Ecto neural progenitor cell (in vitro differentiated cells): Measurements from ENCODE around the gene TBC1D14.
"Not testable (repeated sequence)": the region's sequence is repeated elsewhere in the genome, so short reads cannot be mapped to it uniquely, and the experiment has no call there.

ENCODE experiments used
- DNase-seq: peaks from one replicate; pipeline ENCODE4 v3.0.0-alpha.2; 2018; ENCODE audit warnings: low spot score

Gene TBC1D14

DNA sequence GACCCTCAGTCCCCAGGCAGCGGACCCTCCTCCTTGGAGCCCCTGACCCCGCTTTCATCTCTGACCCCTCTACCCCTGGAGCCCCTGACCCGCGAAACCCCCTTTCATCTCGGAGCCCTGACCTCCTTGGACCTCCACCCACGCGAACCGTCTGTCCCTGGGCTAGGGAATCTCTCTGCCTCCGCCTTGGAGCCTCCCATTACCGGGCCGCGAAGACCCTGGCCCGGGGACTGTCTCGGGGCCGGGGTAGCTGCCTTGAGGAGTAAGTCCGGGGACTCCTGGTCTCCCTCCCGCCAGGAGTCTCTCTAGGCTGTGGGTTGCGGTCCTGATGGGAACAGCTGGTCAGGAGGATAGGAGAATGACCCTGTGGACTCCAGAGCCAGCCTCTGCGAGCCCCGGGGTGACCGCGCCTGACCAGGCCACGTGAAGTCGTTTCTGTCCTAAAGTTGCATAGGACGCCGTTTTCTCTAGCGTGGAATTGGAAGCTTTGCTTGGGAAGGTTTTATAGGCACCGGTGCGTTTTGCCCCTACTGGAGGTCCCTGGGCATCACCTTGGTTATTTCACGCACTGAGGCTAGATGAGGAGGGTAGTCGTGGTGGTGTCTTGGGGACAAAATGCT, 824 bp downstream of the TBC1D14 start:
- peak; percentile 68 for DNase-seq

DNA sequence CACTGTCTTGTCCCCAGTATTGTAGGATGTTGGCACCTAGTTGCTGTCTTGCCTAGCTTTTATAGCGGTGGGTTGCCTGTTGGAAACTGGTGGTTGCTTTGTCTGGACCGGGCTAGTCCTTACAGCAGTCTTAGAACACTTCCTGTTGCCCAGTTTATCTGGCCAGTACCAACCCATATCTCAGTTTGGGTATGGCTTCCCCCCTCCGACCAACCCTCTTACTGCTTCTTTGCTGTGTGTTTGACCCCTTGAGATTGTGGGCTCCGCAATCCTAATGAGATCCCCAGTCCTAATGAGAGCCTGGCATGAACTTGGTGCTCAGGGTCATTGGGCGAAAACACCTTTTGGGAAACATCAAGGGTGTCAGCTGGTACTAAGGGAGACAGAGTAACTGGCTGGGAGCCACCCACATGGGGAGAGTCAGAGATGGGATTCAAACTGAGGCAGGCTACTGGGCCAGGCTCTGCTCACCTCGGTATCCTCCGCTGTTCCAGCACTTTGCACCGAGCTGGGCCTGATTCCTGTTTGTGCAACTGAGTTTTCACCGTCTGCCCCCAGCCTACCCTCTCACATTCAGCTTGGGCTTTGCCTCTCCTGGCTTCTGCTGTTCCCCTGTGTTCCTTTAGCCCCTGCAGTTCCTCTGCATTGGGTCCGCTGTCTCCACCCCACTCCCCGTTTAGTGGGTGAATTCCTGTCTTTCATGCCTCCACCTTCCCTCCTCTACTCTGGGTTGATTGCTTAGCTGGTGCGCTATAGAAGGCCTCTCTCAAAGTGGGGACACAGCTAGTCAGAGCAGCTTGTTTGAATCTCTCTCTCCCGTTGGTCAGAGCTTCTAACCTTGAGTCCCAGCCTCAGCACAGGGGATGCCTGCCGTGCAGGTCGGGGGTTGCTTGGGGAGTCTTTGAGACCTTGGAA, 1.6 kb downstream of the TBC1D14 start:
- no peak for DNase-seq

DNA sequence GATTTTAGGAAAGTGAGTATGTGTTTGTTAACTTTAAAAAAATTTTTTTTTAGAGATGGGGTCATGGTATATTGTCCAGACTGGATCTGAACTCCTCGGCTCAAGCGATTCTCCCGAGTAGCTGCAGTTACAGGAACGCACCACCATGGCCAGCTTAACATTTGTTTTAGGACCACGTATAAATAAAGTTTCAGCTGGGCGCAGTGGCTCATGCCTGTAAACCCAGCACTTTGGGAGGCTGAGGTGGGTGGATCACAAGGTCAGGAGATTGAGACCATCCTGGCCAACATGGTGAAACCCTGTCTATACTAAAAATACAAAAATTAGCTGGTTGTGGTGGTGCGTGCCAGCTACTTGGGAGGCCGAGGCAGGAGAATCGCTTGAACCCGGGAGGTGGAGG, 2.3 kb downstream of the TBC1D14 start:
- DNase-seq: not testable (repeated sequence)

DNA sequence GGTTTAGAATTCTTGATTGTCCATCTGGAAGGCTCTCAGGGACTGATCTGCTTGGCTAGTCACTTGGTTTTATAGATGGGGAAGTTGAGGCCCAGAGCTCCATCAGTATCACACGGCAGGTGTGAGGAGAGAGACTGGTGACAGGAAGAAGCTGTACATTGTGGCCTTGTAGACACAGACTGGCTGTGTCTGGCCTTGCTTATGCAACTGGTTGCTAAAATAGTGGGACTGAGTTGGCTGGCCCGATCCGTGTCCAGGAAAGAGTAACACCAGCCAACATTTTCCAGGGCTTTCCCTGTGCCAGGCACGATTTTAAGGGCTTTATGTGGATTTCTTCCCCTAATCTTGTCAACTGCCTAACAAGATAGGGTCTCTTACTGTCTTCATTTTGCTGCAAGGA, 2.8 kb downstream of the TBC1D14 start:
- no peak for DNase-seq

DNA sequence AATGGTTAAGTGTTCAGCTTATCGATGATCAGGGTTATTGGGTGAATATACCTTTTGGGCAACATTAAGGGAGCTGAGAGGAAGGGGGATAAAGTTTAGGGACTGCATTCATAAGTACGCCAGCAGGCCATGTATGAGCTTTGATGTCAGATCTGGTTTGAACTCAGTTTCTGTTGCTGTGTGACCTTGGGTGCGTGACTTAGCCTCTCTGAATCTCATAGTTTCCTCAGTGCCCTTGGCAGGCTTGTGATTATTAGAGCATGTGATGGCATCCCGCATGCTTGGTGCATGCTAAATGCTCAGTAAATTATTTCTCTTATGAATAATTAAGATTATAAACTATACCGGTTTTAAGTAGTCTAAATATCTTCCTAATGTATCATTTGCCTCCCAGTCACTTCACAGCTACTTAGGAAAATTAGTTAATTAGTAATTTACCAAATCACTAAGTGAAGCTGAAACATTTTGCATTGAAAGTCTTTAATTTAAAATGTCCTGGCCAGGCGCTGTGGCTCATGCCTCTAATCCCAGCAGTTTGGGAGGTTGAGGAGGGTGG, 3.8 kb downstream of the TBC1D14 start:
- no peak for DNase-seq

DNA sequence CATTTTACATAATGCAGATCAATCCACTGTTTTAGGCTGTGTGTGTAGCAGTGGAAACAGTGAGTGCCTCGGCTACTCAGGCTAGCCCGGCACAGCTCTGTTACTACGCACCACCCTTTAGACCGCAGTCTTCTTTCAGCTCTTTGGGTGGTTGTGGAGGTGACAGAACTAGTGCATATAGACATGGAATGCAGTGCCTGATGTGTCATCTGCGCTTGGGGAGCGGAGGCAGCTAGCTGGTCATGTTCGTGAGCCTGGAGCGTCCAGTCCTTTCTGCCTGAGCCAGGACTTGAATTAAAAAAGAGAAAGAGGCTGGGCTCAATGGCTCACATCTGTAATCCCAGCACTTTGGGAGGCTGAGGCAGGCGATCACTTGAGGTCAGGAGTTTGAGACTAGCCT, 4.8 kb downstream of the TBC1D14 start:
- no peak for DNase-seq

DNA sequence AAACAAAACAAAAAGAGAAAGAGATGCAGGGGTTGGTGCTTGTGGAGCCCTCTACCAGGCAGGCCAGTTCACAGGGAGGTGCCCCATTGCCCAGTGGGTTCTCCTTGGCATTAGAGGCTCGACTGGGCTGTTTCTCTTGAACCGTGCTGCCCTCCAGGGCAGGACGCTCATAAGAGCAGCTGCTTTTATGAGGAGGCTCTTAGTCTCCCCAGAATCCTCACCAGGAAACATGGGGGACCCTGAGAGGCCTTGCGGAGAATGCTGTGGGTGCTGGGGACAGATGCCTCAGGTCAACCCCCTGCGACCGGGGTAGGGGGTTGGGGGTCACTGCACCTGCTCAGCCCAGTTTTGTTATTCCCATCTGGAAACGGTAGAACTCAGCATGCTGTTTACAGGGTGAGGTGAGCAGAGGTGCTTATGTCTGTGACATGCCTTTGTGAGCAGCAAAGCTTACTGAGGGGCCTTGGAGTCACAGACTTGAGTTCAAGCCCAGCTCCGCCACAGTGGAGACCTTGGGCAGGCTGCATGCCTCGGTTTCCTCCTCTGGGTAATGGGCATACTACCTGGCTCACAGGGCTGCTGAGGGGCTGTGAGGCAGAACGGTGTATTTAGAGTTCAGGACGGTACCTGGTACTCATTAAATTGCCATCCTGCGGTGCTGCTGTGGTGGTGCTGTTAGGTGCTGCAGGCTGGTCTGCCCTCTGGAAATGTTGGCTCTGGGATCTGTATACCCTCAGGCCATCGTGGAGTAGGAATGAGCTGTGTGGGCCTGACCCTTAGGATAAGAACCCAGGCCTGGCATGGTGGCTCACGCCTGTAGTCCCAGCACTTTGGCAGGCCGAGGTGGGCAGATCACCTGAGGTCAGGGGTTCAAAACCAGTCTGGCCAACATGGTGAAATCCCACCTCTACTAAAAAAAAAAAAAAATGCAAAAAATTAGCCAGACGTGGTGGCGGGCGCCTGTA, 5.7 kb downstream of the TBC1D14 start:
- DNase-seq: no peak

DNA sequence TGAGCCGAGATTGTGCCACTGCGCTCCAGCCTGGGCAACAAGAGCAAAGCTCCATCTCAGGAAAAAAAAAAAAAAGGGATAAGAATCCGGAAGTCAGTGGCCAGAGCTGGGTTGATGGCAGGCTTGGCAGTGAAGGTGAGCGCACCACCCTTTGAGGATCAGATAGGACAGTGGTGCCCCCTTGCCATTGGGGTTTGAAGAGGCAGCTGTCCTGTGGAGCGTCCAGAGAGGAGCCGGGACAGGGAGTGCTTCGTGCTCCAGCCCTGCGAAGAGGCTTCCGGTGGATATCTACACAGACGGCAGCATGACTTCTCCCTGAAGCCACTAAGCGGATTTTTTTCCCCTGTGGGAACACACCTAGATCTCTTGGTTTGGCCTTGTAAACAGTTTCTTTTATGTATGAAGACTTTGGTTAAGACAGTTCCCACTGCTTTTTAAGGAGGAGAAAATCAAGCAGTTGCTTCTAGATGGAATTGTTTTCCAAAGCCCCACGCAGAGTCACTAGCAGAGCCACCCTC, 6.5 kb downstream of the TBC1D14 start:
- no peak for DNase-seq

DNA sequence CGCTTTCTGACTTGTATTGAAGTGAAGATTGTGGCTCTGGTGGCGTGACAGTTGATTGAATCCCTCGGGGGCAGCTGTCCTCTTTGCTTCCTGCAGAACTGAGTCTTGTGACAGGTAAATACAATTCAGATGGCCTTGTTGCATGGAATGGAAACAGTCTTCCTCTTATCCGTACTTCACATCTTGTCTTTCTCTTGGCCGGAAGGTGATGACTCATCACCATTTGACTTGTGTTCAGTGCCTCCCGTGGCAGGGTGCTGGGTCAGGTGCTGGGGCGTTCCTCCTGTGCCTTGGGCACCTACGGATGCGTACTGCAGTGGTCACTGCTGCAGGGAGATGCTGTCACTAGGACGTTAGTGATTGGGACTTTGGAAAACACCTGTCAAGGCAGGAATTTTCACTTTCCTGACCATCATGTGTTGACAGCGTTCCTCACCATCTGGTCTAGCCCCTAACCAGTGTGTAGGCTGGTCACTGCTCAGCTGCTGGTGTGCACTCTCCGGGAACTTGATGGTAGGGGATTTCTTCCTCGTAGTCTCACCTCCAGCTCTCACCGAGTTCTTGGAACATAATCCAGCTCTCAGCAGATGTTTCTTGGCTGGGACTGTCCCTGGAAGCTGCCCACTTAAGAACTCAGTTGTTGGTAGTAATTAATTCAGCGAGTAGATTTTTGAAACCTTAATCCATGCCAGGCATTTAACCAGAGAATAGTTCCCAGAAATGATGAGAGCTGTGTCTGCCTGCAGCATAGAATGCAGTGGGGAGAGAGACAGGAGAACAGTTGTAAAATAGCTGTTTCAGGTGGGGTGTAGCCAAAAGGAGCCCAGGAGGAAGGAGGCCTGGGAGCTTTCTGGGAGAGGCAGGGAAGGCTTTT, 7.2 kb downstream of the TBC1D14 start:
- DNase-seq: no peak

DNA sequence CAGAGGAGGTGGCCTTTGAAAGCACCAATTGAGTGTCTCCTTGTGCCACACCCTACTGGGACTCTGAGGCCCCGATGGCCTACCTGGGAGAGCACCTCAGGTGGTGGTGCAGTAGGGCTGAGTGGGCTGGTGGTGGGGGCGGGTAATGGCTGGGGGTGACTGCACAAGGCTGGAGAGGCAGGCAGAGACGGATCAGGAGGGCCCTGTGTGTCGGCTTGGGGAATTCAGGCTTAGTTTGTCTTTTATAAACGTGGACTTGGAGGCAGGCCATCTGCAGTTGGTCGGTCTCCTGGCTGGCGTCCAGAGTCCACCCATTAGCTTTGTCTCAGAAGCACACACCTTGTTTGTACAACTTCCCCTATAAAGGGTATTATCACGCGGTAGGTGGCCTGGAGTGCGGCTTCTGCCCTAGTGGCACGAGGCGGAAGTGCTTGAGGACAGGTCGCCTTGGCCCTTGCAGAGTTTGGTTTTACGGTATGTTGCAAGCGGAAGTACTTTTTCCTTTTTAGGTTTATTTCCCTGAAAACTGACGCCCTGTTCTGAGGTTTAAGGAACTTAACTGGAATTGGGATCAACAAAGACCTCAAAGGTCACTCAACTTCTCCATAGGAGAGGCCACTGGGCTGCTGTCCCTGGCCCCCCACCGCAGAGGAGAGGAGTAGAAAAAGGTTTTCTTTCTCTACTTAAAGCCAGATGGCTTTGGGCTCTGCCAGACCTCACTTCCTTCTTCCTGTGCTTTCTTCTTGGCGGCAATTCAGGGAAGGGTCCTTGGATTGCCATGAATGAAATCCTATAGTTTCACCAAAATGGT, 8.0 kb downstream of the TBC1D14 start:
- no peak for DNase-seq

DNA sequence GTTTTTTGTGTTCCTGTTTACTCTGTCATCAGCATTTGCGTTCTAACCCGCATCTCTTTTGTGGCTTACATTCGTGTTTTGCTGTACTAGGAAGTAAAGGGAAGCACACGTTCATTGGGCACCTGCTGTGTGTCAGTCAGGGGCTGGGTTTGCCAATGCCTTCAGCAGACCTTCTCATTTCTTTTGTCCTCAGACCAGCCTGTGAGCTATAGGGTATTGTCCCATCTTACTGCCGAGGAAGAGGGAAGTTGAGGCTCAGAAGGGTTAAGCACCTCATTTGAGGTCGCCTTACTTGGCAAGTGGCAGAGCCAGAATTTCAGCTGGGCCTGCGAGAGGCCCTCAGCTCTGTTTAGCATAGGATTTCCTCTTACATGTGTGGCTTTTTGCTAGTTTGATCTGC, 8.7 kb downstream of the TBC1D14 start:
- no peak for DNase-seq

DNA sequence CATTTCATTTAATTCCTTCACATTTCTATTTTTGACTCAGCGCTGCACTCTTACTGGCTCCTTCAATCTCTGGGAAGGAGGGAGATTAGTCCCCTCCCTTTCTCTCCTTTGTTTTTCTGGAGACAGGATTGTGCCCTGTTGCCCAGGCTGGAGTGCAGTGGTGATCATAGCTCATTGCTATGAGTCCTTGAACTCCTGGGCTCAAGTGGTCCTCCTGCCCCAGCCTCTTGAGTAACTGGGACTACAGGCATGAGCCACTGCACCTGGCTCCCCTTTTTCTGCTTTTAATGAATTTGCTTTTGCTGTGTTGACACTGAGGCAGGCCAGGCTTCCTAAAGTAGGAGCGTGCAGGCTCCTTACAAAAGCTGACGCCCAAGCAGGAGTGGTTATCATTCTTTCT, 10.5 kb downstream of the TBC1D14 start:
- DNase-seq: no peak

DNA sequence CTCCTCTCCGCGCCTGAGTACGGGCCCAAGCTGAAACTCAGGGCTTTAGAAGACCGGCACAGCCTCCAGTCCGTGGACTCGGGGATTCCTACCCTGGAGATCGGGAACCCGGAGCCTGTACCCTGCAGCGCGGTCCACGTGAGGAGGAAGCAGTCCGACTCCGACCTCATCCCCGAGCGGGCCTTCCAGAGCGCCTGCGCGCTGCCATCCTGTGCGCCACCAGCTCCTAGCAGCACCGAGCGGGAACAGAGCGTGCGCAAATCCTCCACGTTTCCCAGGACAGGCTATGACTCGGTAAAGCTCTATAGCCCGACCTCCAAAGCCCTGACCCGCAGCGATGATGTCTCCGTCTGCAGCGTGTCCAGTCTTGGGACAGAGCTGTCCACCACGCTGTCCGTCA, 13.9 kb downstream of the TBC1D14 start:
- no peak for DNase-seq

DNA sequence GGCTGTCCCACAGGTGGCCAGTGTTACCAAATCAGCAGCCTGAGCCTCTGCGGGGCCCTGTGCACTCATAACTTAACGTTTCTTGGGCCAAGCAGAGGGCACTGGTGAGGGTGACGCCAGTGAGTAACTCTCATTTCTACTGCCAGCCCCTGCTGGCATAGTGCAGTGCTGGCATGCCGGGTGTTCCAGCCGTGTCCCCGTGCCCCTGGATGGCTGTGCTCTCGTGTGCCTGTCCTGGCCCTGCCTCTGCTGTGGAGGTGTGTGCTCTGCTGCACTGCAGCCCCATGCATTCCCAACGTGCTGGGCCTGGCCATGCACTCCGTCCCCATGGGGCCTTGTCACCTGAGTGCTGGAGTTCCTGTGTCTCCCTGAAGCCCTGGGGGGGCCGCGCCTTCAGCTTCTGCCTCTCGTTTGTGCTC, 14.7 kb downstream of the TBC1D14 start:
- no peak for DNase-seq

DNA sequence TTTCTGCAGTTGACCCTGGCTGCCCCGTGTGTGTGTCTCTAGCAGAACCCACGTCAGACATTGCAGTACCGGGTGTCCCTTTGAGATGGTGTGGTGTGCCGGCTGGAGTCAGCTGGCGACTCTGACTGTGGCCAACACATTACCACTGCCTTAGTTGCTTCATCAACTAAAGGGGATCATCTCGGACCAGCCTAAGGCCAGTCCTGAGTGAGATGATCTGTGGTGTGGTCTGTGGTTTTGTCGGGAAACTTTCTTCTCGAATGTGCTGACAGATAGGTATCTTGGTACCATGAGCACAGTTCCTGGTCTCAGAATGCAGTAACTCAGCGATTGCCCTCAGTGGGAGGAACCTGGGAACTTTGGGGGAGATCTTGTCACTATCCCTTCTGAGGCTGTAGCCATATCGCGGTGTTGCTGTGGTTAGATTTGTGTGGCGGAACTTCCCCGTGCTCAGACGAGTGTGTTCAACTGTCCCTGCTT, 15.8 kb downstream of the TBC1D14 start:
- no peak for DNase-seq

DNA sequence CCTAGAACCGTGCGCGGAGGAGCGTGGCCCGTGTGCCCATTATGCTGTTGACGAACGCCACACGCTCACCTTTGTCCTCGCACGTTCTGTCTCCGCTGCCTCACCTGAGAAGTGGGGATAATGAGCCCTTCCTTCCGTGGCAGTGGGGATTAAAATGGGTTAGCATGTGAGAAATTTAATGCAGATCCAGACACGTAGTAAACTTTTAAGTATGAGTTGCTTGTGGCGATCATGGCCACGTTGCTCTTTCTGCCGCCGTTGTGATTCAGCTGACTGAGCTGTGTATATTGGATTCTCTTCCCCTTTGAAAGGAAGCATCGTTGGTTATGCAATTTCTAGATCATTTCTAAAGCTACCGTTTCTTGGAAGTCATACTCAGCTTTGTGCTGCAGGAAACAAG, 16.5 kb downstream of the TBC1D14 start:
- DNase-seq: no peak

DNA sequence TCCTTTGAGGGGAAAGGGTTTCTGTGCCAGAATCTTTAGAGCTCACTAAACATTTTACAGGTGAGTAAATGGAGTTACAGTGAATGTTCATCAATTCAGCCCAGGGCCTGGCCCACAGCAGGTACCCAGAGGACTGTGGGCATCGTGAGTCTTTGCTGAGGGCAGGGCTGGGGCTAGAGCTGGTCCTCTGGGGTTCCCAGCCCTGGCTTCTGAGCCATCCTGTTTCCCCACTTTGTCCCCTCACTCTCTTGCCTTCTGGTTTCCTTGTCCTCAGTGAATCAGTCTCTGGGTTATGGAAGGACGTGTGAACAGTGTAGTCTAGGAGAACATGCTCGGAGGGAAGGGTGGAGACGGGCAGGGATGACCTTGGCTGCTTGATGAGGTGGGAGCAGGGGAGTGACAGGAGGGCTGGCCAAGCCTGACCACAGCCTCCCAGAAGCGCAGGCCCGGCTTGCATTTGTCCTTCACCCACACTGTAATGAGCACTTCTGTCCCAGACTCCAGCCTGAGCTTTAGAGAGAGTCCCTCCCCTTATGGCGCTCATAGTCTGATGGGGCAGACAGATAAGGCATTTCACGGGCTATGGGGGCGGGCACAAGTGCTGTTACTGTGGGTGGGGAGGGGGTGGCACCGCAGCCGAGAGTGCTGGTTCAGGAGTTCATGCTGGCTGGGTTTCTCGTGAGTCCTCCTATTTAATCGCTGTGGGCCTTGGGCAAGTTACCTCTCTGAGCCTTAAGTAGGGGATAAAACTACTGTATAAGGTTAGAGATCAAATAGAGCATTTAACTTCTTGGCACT, 17.3 kb downstream of the TBC1D14 start:
- DNase-seq: no peak

DNA sequence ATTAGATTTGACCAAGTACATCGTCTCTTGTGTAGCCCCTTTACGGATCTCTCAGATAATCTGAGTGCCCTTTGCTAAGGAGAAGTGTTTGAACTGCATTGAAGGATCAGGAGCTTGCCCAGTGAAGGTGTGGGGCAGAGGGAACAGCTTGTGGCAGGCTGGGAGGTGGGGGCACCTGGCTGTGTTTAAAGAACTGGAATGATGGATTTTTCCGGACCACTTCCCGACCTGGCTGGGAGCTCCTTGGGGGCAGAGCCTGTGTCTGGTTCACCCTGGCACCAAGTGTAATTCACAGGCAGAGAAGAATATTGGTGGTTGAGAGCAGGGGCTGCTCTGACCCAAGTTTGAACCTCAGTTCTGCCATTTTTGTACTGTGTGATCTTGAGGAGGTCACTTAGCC, 18.5 kb downstream of the TBC1D14 start:
- DNase-seq: no peak

DNA sequence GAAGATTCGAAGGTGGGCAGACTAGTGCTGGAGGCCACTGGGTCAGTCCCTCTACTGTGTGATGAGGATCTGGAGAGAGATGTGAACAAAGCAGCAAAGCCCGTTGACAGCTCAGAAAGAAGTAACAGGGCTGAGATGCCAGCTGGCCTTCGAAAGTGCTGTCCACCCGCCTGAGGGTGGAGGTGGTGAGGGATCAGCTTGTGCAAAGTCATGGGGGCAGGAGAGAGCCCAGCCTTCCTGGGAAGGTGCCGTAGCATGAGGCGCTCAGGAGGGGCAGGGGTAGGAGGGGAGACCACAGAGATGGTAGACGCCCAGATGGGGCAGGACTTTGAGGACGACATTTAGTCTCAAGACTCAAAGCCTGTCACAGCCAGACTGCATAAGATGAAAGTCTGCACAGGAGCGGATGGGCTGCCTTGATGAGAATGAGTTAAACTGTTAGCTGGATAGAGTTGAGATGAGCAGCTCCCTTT, 19.7 kb downstream of the TBC1D14 start:
- DNase-seq: no peak
